Kidney (tissue), 14 donors: Measurements from ENCODE around the gene RRP12. TPM values are rescaled to one million over a fixed set of nuclear protein-coding genes. Genes with fewer than 3 reads are reported as not detected.

Experiments
- DNase-seq, 5 donors: peaks; one replicate each; pipeline ENCODE4 v3.0.0-alpha.2; 2013 to 2020
- FAIRE-seq: peaks from 2 replicates; lab custom pipeline; 2012; peaks lifted over from hg19 to GRCh38; lab: Jason Lieb, UNC
- H3K27ac ChIP-seq, 2 donors: one replicate each; pipeline ENCODE4 v1.7.0; 2013; ENCODE audit warnings: low read depth in 2 of 2, low read length in 2 of 2, inconsistent platforms in 1 of 2
- H3K27me3 ChIP-seq: one replicate; pipeline ENCODE4 v1.7.1; 2013; ENCODE audit warnings: low read length, inconsistent platforms; ENCODE audit not compliant: control insufficient read depth, insufficient read depth
- H3K36me3 ChIP-seq, 3 donors: one replicate each; pipeline versions ENCODE4 v1.7.0 to v1.7.1; 2013; ENCODE audit warnings: low read length in 3 of 3, control low read depth in 1 of 3, inconsistent platforms in 1 of 3; ENCODE audit not compliant: insufficient read depth in 3 of 3, control insufficient read depth in 2 of 3
- H3K4me1 ChIP-seq, 3 donors: one replicate each; pipeline versions ENCODE4 v1.7.0 to v1.7.1; 2013; ENCODE audit warnings: low read length in 3 of 3, inconsistent platforms in 1 of 3, low read depth in 1 of 3; ENCODE audit not compliant: control insufficient read depth in 2 of 3, insufficient read depth in 2 of 3
- H3K4me3 ChIP-seq, 3 donors: one replicate each; pipeline versions ENCODE4 v1.7.0 to v1.8.1; 2013; ENCODE audit warnings: low read length in 3 of 3, control low read depth in 1 of 3, inconsistent platforms in 1 of 3
- H3K9ac ChIP-seq, 3 donors: one replicate each; pipeline versions ENCODE4 v1.7.0 to v1.7.1; 2013; ENCODE audit warnings: low read length in 3 of 3, control low read depth in 1 of 3, inconsistent platforms in 1 of 3
- H3K9me3 ChIP-seq, 3 donors: one replicate each; pipeline versions ENCODE4 v1.7.0 to v1.7.1; 2013; ENCODE audit warnings: low read length in 3 of 3, control low read depth in 1 of 3, inconsistent platforms in 1 of 3; ENCODE audit not compliant: control insufficient read depth in 2 of 3, insufficient read depth in 1 of 3
- intact Hi-C: fragments of 100-400 bp; cut with DNase I; formaldehyde crosslinking; loops from one replicate; pipeline ENCODE4 v1.11.1; 2022
- polyA plus RNA-seq: library from polyadenylated mRNA; stranded (reverse); fragments of 350-450 nt; fragmentation: Illumina TruSeq; extraction: RNeasy Lipid Tissue Mini Kit (QIAGEN cat#74804); gene quantifications from one replicate; pipeline ENCODE4 v1.2.3, GENCODE V29; 2014; ENCODE audit warnings: low read depth, low replicate concordance; ENCODE audit not compliant: insufficient read depth
- total RNA-seq: library from RNA; stranded (reverse); fragmentation: NEBNext Ultra II Directional; extraction: Animal tissue kit (Norgen Biotek cat#: 25700); gene quantifications from one replicate; pipeline ENCODE4 v1.2.1, GENCODE V29; 2021
- TF ChIP-seq, protein P1 (sequence below): IDR thresholded peaks from 3 replicates; pipeline ENCODE4 v1.5.1; 2012; ENCODE audit warnings: mild to moderate bottlenecking, moderate library complexity, borderline replicate concordance; ENCODE audit not compliant: insufficient read depth; ENCODE audit errors: extremely low read depth
- donor health status: control.
- donor health status: control.
- donor health status: control.
- donor health status: control.
- donor health status: control.
- donor health status: DM: yes; HTN: yes; CAD: no.
- donor health status: Normal renal cell carcinoma (clear cell type).

Gene RRP12
- total and polyA plus RNA-seq, 2 donors from 2014 or later: 9.7 to 30.0 TPM

- intact Hi-C loops: no loop called here
- H3K4me1 ChIP-seq: peaks cover 0 to 3% (median 2%) of the 10 kb centered on the region in 3 donors
- no peak overlapping the region for H3K9ac ChIP-seq
- no peak overlapping the region for H3K27ac ChIP-seq
- TF ChIP-seq, protein P1, sequence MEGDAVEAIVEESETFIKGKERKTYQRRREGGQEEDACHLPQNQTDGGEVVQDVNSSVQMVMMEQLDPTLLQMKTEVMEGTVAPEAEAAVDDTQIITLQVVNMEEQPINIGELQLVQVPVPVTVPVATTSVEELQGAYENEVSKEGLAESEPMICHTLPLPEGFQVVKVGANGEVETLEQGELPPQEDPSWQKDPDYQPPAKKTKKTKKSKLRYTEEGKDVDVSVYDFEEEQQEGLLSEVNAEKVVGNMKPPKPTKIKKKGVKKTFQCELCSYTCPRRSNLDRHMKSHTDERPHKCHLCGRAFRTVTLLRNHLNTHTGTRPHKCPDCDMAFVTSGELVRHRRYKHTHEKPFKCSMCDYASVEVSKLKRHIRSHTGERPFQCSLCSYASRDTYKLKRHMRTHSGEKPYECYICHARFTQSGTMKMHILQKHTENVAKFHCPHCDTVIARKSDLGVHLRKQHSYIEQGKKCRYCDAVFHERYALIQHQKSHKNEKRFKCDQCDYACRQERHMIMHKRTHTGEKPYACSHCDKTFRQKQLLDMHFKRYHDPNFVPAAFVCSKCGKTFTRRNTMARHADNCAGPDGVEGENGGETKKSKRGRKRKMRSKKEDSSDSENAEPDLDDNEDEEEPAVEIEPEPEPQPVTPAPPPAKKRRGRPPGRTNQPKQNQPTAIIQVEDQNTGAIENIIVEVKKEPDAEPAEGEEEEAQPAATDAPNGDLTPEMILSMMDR: no peak
- no peak overlapping the region for H3K4me3 ChIP-seq
- DNase-seq (no peak), FAIRE-seq (no peak)
- H3K36me3 ChIP-seq: peaks cover 0 to 5% (median 0%) of the 10 kb centered on the region in 3 donors
- H3K27me3 ChIP-seq: no peaks in the 10 kb centered on the region
- H3K9me3 ChIP-seq: no peaks in the 10 kb centered on the region
Observed at GRCh38 chr10:97356318-97356914, 44.7 kb downstream of the RRP12 start.

GRCh38 chr10:97355571-97355975 is 45.6 kb downstream of the RRP12 start:
- H3K36me3 ChIP-seq: peaks cover 0 to 5% (median 0%) of the 10 kb centered on the region in 3 donors
- H3K9me3 ChIP-seq: no peaks in the 10 kb centered on the region
- H3K27ac ChIP-seq: no peak overlapping the region
- no peaks in the 10 kb centered on the region for H3K27me3 ChIP-seq
- DNase-seq (peak in 2 of 5 donors; percentile 26 to 55), FAIRE-seq (no peak)
- no peak overlapping the region for H3K4me3 ChIP-seq
- TF ChIP-seq, protein P1: peak; percentile 21
- peak overlapping the region in 1 of 3 donors; percentile 25 for H3K9ac ChIP-seq
- peaks cover 0 to 3% (median 2%) of the 10 kb centered on the region in 3 donors for H3K4me1 ChIP-seq
- intact Hi-C loops: no loop called here

DNA sequence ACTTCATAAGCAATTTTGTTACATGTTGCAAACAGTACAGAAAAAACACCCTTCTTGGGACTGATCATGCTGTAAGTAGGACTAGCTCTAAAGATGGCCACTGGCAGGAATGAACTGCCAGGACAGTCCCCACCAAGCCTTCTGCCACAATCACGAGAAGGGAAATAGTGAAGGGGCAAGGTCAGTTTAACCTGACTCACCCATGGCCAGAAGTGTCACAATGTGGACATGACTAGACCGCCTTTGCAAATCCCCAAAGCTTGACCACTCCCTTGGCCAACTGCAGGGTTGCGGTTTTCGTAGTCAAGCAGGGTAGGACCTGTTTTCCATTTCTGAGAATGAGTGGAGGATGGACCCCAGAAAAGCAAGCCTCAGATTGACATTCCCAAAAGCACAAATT is 47.2 kb downstream of the RRP12 start:
- Histone ChIP-seq H3K4me1 (peaks cover 0 to 3% (median 2%) of the 10 kb centered on the region in 3 donors), H3K36me3 (no peaks in the 10 kb centered on the region), H3K9me3 (no peaks in the 10 kb centered on the region), H3K27me3 (no peaks in the 10 kb centered on the region), H3K4me3 (no peak overlapping the region), H3K9ac (no peak overlapping the region), H3K27ac (no peak overlapping the region)
- no peak for DNase-seq
- FAIRE-seq: no peak
- TF ChIP-seq, protein P1: no peak
- intact Hi-C loops: no loop called here
